Measurements from ENCODE around the gene OXLD1.

Gene OXLD1

GRCh38 chr17:81700353-81701287 lies 34.2 kb upstream of the OXLD1 start:
- peak overlapping the region in 1 of 2 donors; percentile 18 for H3K9ac ChIP-seq (ENCODE audit: low read depth in 1 of 2, low read length in 2 of 2)
- H3K4me3 ChIP-seq (ENCODE audit: low read depth in 1 of 2, low read length in 2 of 2): peak overlapping the region; percentile 92 to 97
- no peak overlapping the region for H3K27ac ChIP-seq (ENCODE audit: low read depth, low read length)
- peaks cover 26 to 34% of the 10 kb centered on the region in 2 donors for H3K4me1 ChIP-seq (ENCODE audit: control insufficient read depth in 1 of 2, insufficient read depth in 2 of 2, low read length in 2 of 2)
- H3K9me3 ChIP-seq (ENCODE audit: control insufficient read depth in 1 of 2, low read length in 2 of 2): no peaks in the 10 kb centered on the region
- no peaks in the 10 kb centered on the region for H3K27me3 ChIP-seq (ENCODE audit: control insufficient read depth in 1 of 2, insufficient read depth in 2 of 2, low read length in 2 of 2)
- H3K36me3 ChIP-seq (ENCODE audit: control insufficient read depth in 1 of 2, insufficient read depth in 2 of 2, low read length in 2 of 2): peaks cover 25 to 62% of the 10 kb centered on the region in 2 donors

GRCh38 chr17:81697261-81698044 lies 31.0 kb upstream of the OXLD1 start:
- H3K9me3 ChIP-seq (ENCODE audit: control insufficient read depth in 1 of 2, low read length in 2 of 2): no peaks in the 10 kb centered on the region
- H3K36me3 ChIP-seq (ENCODE audit: control insufficient read depth in 1 of 2, insufficient read depth in 2 of 2, low read length in 2 of 2): peaks cover 46 to 81% of the 10 kb centered on the region in 2 donors
- peaks cover 15 to 19% of the 10 kb centered on the region in 2 donors for H3K4me1 ChIP-seq (ENCODE audit: control insufficient read depth in 1 of 2, insufficient read depth in 2 of 2, low read length in 2 of 2)
- H3K27ac ChIP-seq (ENCODE audit: low read depth, low read length): no peak overlapping the region
- no peaks in the 10 kb centered on the region for H3K27me3 ChIP-seq (ENCODE audit: control insufficient read depth in 1 of 2, insufficient read depth in 2 of 2, low read length in 2 of 2)
- H3K9ac ChIP-seq (ENCODE audit: low read depth in 1 of 2, low read length in 2 of 2): no peak overlapping the region
- H3K4me3 ChIP-seq (ENCODE audit: low read depth in 1 of 2, low read length in 2 of 2): no peak overlapping the region

DNA sequence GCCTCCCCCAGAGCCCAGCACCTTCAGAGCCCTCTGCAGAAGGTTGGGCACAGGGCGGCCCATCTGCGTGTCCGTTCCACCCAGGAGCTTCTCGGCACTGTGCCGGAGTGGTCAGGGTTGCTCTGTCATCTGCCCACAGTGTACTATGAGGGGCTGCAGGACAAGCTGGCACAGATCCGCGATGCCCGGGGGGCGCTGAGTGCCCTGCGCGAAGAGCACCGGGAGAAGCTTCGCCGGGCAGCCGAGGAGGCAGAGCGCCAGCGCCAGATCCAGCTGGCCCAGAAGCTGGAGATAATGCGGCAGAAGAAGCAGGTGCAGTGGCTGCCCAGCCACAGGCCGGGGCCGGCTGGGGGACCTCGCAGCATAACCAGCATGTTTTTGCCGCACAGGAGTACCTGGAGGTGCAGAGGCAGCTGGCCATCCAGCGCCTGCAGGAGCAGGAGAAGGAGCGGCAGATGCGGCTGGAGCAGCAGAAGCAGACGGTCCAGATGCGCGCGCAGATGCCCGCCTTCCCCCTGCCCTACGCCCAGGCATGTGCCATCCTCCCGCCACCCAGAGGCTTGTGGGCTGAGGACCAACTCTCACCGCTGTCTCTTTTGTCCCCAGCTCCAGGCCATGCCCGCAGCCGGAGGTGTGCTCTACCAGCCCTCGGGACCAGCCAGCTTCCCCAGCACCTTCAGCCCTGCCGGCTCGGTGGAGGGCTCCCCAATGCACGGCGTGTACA lies 30.0 kb upstream of the OXLD1 start:
- no peaks in the 10 kb centered on the region for H3K9me3 ChIP-seq (ENCODE audit: control insufficient read depth in 1 of 2, low read length in 2 of 2)
- H3K4me3 ChIP-seq (ENCODE audit: low read depth in 1 of 2, low read length in 2 of 2): no peak overlapping the region
- no peaks in the 10 kb centered on the region for H3K27me3 ChIP-seq (ENCODE audit: control insufficient read depth in 1 of 2, insufficient read depth in 2 of 2, low read length in 2 of 2)
- H3K36me3 ChIP-seq (ENCODE audit: control insufficient read depth in 1 of 2, insufficient read depth in 2 of 2, low read length in 2 of 2): peaks cover 46 to 86% of the 10 kb centered on the region in 2 donors
- peaks cover 8% of the 10 kb centered on the region in 2 donors for H3K4me1 ChIP-seq (ENCODE audit: control insufficient read depth in 1 of 2, insufficient read depth in 2 of 2, low read length in 2 of 2)
- no peak overlapping the region for H3K27ac ChIP-seq (ENCODE audit: low read depth, low read length)
- no peak overlapping the region for H3K9ac ChIP-seq (ENCODE audit: low read depth in 1 of 2, low read length in 2 of 2)

- H3K27me3 ChIP-seq (ENCODE audit: control insufficient read depth in 1 of 2, insufficient read depth in 2 of 2, low read length in 2 of 2): no peaks in the 10 kb centered on the region
- H3K4me1 ChIP-seq (ENCODE audit: control insufficient read depth in 1 of 2, insufficient read depth in 2 of 2, low read length in 2 of 2): peaks cover 2% of the 10 kb centered on the region in 2 donors
- no peak overlapping the region for H3K4me3 ChIP-seq (ENCODE audit: low read depth in 1 of 2, low read length in 2 of 2)
- no peaks in the 10 kb centered on the region for H3K9me3 ChIP-seq (ENCODE audit: control insufficient read depth in 1 of 2, low read length in 2 of 2)
- H3K9ac ChIP-seq (ENCODE audit: low read depth in 1 of 2, low read length in 2 of 2): no peak overlapping the region
- H3K36me3 ChIP-seq (ENCODE audit: control insufficient read depth in 1 of 2, insufficient read depth in 2 of 2, low read length in 2 of 2): peaks cover 46 to 86% of the 10 kb centered on the region in 2 donors
- H3K27ac ChIP-seq (ENCODE audit: low read depth, low read length): no peak overlapping the region
These were observed 29.4 kb upstream of the OXLD1 start for GRCh38 chr17:81695801-81696200.

- Histone ChIP-seq H3K36me3 (ENCODE audit: control insufficient read depth in 1 of 2, insufficient read depth in 2 of 2, low read length in 2 of 2) (peaks cover 50 to 89% of the 10 kb centered on the region in 2 donors), H3K4me3 (ENCODE audit: low read depth in 1 of 2, low read length in 2 of 2) (no peak overlapping the region)
These were observed 28.8 kb upstream of the OXLD1 start for GRCh38 chr17:81695211-81695610.

GRCh38 chr17:81694810-81695209 lies 28.4 kb upstream of the OXLD1 start:
- peaks cover 50 to 93% of the 10 kb centered on the region in 2 donors for H3K36me3 ChIP-seq (ENCODE audit: control insufficient read depth in 1 of 2, insufficient read depth in 2 of 2, low read length in 2 of 2)
- H3K27ac ChIP-seq (ENCODE audit: low read depth, low read length): no peak overlapping the region
- H3K4me1 ChIP-seq (ENCODE audit: control insufficient read depth in 1 of 2, insufficient read depth in 2 of 2, low read length in 2 of 2): no peaks in the 10 kb centered on the region
- H3K9ac ChIP-seq (ENCODE audit: low read depth in 1 of 2, low read length in 2 of 2): no peak overlapping the region
- no peak overlapping the region for H3K4me3 ChIP-seq (ENCODE audit: low read depth in 1 of 2, low read length in 2 of 2)
- H3K27me3 ChIP-seq (ENCODE audit: control insufficient read depth in 1 of 2, insufficient read depth in 2 of 2, low read length in 2 of 2): no peaks in the 10 kb centered on the region
- H3K9me3 ChIP-seq (ENCODE audit: control insufficient read depth in 1 of 2, low read length in 2 of 2): no peaks in the 10 kb centered on the region

More at GRCh38 chr17:81695211-81695610, 28.8 kb upstream of the OXLD1 start:
- H3K27ac ChIP-seq (ENCODE audit: low read depth, low read length): no peak overlapping the region
- H3K4me1 ChIP-seq (ENCODE audit: control insufficient read depth in 1 of 2, insufficient read depth in 2 of 2, low read length in 2 of 2): no peaks in the 10 kb centered on the region
- H3K27me3 ChIP-seq (ENCODE audit: control insufficient read depth in 1 of 2, insufficient read depth in 2 of 2, low read length in 2 of 2): no peaks in the 10 kb centered on the region
- H3K9me3 ChIP-seq (ENCODE audit: control insufficient read depth in 1 of 2, low read length in 2 of 2): no peaks in the 10 kb centered on the region
- no peak overlapping the region for H3K9ac ChIP-seq (ENCODE audit: low read depth in 1 of 2, low read length in 2 of 2)

GRCh38 chr17:81693509-81694210 lies 27.3 kb upstream of the OXLD1 start:
- H3K36me3 ChIP-seq (ENCODE audit: control insufficient read depth in 1 of 2, insufficient read depth in 2 of 2, low read length in 2 of 2): peaks cover 45 to 95% of the 10 kb centered on the region in 2 donors

DNA sequence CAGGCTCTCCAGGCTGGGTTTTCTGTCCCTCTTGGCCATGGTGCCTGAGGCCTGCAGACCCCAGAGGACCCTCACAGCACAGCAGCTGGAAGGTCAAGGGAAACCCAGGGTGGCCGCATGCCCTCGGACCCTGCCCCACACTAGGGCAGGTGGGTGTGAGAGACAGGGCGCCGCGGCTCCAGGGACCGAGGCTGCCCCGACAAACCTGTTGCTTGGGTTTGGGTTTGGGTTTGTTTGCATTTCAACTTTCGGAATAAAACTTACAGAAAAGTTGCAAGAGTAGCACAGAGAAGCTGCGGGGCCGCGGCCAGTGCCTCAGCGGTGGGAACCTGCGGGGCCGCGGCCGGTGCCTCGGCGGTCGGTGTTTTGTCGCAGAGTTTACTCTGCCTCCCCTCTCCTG lies 25.2 kb upstream of the OXLD1 start:
- H3K36me3 ChIP-seq (ENCODE audit: control insufficient read depth in 1 of 2, insufficient read depth in 2 of 2, low read length in 2 of 2): peaks cover 48 to 95% of the 10 kb centered on the region in 2 donors
- H3K27ac ChIP-seq (ENCODE audit: low read depth, low read length): no peak overlapping the region

More at GRCh38 chr17:81693509-81694210, 27.3 kb upstream of the OXLD1 start:
- H3K9ac ChIP-seq (ENCODE audit: low read depth in 1 of 2, low read length in 2 of 2): no peak overlapping the region
- no peaks in the 10 kb centered on the region for H3K27me3 ChIP-seq (ENCODE audit: control insufficient read depth in 1 of 2, insufficient read depth in 2 of 2, low read length in 2 of 2)
- no peaks in the 10 kb centered on the region for H3K4me1 ChIP-seq (ENCODE audit: control insufficient read depth in 1 of 2, insufficient read depth in 2 of 2, low read length in 2 of 2)
- H3K27ac ChIP-seq (ENCODE audit: low read depth, low read length): no peak overlapping the region
- H3K9me3 ChIP-seq (ENCODE audit: control insufficient read depth in 1 of 2, low read length in 2 of 2): no peaks in the 10 kb centered on the region
- no peak overlapping the region for H3K4me3 ChIP-seq (ENCODE audit: low read depth in 1 of 2, low read length in 2 of 2)

GRCh38 chr17:81691196-81691595 lies 24.8 kb upstream of the OXLD1 start:
- H3K4me3 ChIP-seq (ENCODE audit: low read depth in 1 of 2, low read length in 2 of 2): no peak overlapping the region
- H3K27ac ChIP-seq (ENCODE audit: low read depth, low read length): no peak overlapping the region
- H3K9ac ChIP-seq (ENCODE audit: low read depth in 1 of 2, low read length in 2 of 2): no peak overlapping the region
- H3K27me3 ChIP-seq (ENCODE audit: control insufficient read depth in 1 of 2, insufficient read depth in 2 of 2, low read length in 2 of 2): no peaks in the 10 kb centered on the region
- peaks cover 51 to 95% of the 10 kb centered on the region in 2 donors for H3K36me3 ChIP-seq (ENCODE audit: control insufficient read depth in 1 of 2, insufficient read depth in 2 of 2, low read length in 2 of 2)
- H3K4me1 ChIP-seq (ENCODE audit: control insufficient read depth in 1 of 2, insufficient read depth in 2 of 2, low read length in 2 of 2): no peaks in the 10 kb centered on the region
- no peaks in the 10 kb centered on the region for H3K9me3 ChIP-seq (ENCODE audit: control insufficient read depth in 1 of 2, low read length in 2 of 2)

More for the DNA sequence above, 25.2 kb upstream of the OXLD1 start:
- no peaks in the 10 kb centered on the region for H3K27me3 ChIP-seq (ENCODE audit: control insufficient read depth in 1 of 2, insufficient read depth in 2 of 2, low read length in 2 of 2)
- no peak overlapping the region for H3K4me3 ChIP-seq (ENCODE audit: low read depth in 1 of 2, low read length in 2 of 2)
- H3K4me1 ChIP-seq (ENCODE audit: control insufficient read depth in 1 of 2, insufficient read depth in 2 of 2, low read length in 2 of 2): no peaks in the 10 kb centered on the region
- H3K9me3 ChIP-seq (ENCODE audit: control insufficient read depth in 1 of 2, low read length in 2 of 2): no peaks in the 10 kb centered on the region
- H3K9ac ChIP-seq (ENCODE audit: low read depth in 1 of 2, low read length in 2 of 2): no peak overlapping the region
